CD4-positive, alpha-beta T cell treated with Interferon gamma for 1 hour (primary cell): ENCODE data around the gene ZNF470.

Source experiments
- DNase-seq: peaks from one replicate; pipeline ENCODE4 v3.0.0-alpha.2; 2020

ZNF470 gene

GRCh38 chr19:56567274-56568120 lies at the start of gene ZNF470:
TSS of gene ZNF470 (plus strand) at chr19:56567468. CDS start at chr19:56570312, 2,844 bp downstream.
- DNase-seq: peak; percentile 87

- no peak for DNase-seq
These were observed 41.9 kb upstream of the ZNF470 start for GRCh38 chr19:56525214-56525860.

GRCh38 chr19:56537442-56537841 lies 29.8 kb upstream of the ZNF470 start:
- DNase-seq: no peak

GRCh38 chr19:56538254-56538760 lies 29.0 kb upstream of the ZNF470 start:
- DNase-seq: peak; percentile 91

GRCh38 chr19:56538761-56539263 lies 28.5 kb upstream of the ZNF470 start, which contains the start of gene ZFP28:
TSS of gene ZFP28 (plus strand) at chr19:56538948. CDS start at chr19:56539019, 71 bp downstream.
- DNase-seq: no peak

- DNase-seq: no peak
These were observed 23.5 kb upstream of the ZNF470 start for GRCh38 chr19:56543776-56544175.

GRCh38 chr19:56547535-56547934 lies 19.7 kb upstream of the ZNF470 start:
- DNase-seq: no peak

- DNase-seq: no peak
These were observed 12.9 kb upstream of the ZNF470 start for GRCh38 chr19:56554272-56554869.

GRCh38 chr19:56562766-56563165 lies 4.5 kb upstream of the ZNF470 start:
- no peak for DNase-seq

- no peak for DNase-seq
These were observed 379 bp upstream of the ZNF470 start for GRCh38 chr19:56566904-56567273.

GRCh38 chr19:56572589-56572988 lies 5.3 kb downstream of the ZNF470 start:
- no peak for DNase-seq

- no peak for DNase-seq
These were observed 6.6 kb downstream of the ZNF470 start for GRCh38 chr19:56573914-56574313.

- no peak for DNase-seq
These were observed 10.7 kb downstream of the ZNF470 start for GRCh38 chr19:56577719-56578602.

- DNase-seq: no peak
These were observed 27.1 kb downstream of the ZNF470 start for GRCh38 chr19:56594446-56594782.

- DNase-seq: peak; percentile 86
These were observed 27.7 kb downstream of the ZNF470 start, which contains the start of gene ZNF71 for GRCh38 chr19:56594783-56595547. TSS of gene ZNF71 (plus strand) at chr19:56595302. CDS start at chr19:56601559, 6,257 bp downstream.

GRCh38 chr19:56595548-56595899 lies 28.3 kb downstream of the ZNF470 start:
- DNase-seq: no peak

- DNase-seq: no peak
These were observed 29.4 kb downstream of the ZNF470 start for GRCh38 chr19:56596676-56597075.

GRCh38 chr19:56597696-56598095 lies 30.4 kb downstream of the ZNF470 start:
- DNase-seq: no peak

GRCh38 chr19:56601375-56601774 lies 34.1 kb downstream of the ZNF470 start:
- DNase-seq: no peak

GRCh38 chr19:56603829-56604228 lies 36.6 kb downstream of the ZNF470 start:
- DNase-seq: no peak

- no peak for DNase-seq
These were observed 41.2 kb downstream of the ZNF470 start for GRCh38 chr19:56608274-56608964.
